GM21825 (cell line): Measurements from ENCODE around the gene SYAP1.
A peak's percentile ranks its signal among the peaks of the same experiment; 100 is the strongest.
"Not testable (repeated sequence)": the region's sequence is repeated elsewhere in the genome, so short reads cannot be mapped to it uniquely, and the experiment has no call there.

Experiments used
- ATAC-seq: cut with Tn5 transposase; IDR thresholded peaks from one replicate; pipeline ENCODE4 v1.9.1; 2021; ENCODE audit warnings: mild to moderate bottlenecking, moderate library complexity; ENCODE audit not compliant: unreplicated experiment

The SYAP1 gene

GRCh38 chrX:16719334-16720084 lies at the start of gene SYAP1:
Gene SYAP1 (plus strand): TSS chrX:16719612. CDS start chrX:16719725, 113 bp downstream.
- ATAC-seq = peak; percentile 99

- ATAC-seq = no peak
Observed at GRCh38 chrX:16671005-16671404, 48.4 kb upstream of the SYAP1 start.

GRCh38 chrX:16678689-16679088 lies 40.7 kb upstream of the SYAP1 start:
- no peak for ATAC-seq

GRCh38 chrX:16683007-16683664 lies 36.3 kb upstream of the SYAP1 start:
- no peak for ATAC-seq

- ATAC-seq = no peak
Observed at GRCh38 chrX:16687514-16687913, 31.9 kb upstream of the SYAP1 start.

- no peak for ATAC-seq
Observed at GRCh38 chrX:16695079-16695676, 24.2 kb upstream of the SYAP1 start.

GRCh38 chrX:16696956-16697355 lies 22.5 kb upstream of the SYAP1 start:
- no peak for ATAC-seq

- no peak for ATAC-seq
Observed at GRCh38 chrX:16699389-16699788, 20.0 kb upstream of the SYAP1 start.

GRCh38 chrX:16700734-16701133 lies 18.7 kb upstream of the SYAP1 start:
- ATAC-seq = no peak

GRCh38 chrX:16702700-16703599 lies 16.5 kb upstream of the SYAP1 start:
- no peak for ATAC-seq

GRCh38 chrX:16705370-16705769 lies 14.0 kb upstream of the SYAP1 start:
- ATAC-seq = no peak

- no peak for ATAC-seq
Observed at GRCh38 chrX:16708016-16708415, 11.4 kb upstream of the SYAP1 start.

GRCh38 chrX:16711219-16711811 lies 8.1 kb upstream of the SYAP1 start:
- ATAC-seq = no peak

GRCh38 chrX:16711893-16712547 lies 7.4 kb upstream of the SYAP1 start:
- ATAC-seq = peak; percentile 26

- peak; percentile 79 for ATAC-seq
Observed at GRCh38 chrX:16712548-16713155, 6.8 kb upstream of the SYAP1 start, which contains the start of gene CTPS2. Gene CTPS2 (minus strand): TSS chrX:16712669. CDS start chrX:16702902, 9,767 bp downstream.

GRCh38 chrX:16714504-16714903 lies 4.9 kb upstream of the SYAP1 start:
- no peak for ATAC-seq

- ATAC-seq = not testable (repeated sequence)
Observed at GRCh38 chrX:16715638-16716037, 3.8 kb upstream of the SYAP1 start.

- not testable (repeated sequence) for ATAC-seq
Observed at GRCh38 chrX:16716451-16716850, 3.0 kb upstream of the SYAP1 start.

- peak; percentile 29 for ATAC-seq
Observed at GRCh38 chrX:16718824-16719333, 533 bp upstream of the SYAP1 start.
